Cardiac fibroblast (primary cell): Measurements from ENCODE around the gene CDH12.

Experiments used
- DNase-seq, 2 donors: peaks; one replicate each; pipeline versions ENCODE4 v3.0.0 to v3.0.0-alpha.2; 2010; ENCODE audit warnings: low read depth in 2 of 2
- H3K4me3 ChIP-seq, 2 donors: replicated peaks in 1 of 2; 1 replicate in 1 of 2; 2 replicates in 1 of 2; pipeline ENCODE4 v1.5.1; 2011; ENCODE audit warnings: low read depth in 2 of 2, low read length in 2 of 2, mild to moderate bottlenecking in 2 of 2, moderate library complexity in 1 of 2
- TF ChIP-seq, protein P1 (sequence below): IDR thresholded peaks from one replicate; pipeline ENCODE4 v1.5.1; 2011; ENCODE audit warnings: low read depth, mild to moderate bottlenecking, low read length, inconsistent platforms

Gene CDH12

DNA sequence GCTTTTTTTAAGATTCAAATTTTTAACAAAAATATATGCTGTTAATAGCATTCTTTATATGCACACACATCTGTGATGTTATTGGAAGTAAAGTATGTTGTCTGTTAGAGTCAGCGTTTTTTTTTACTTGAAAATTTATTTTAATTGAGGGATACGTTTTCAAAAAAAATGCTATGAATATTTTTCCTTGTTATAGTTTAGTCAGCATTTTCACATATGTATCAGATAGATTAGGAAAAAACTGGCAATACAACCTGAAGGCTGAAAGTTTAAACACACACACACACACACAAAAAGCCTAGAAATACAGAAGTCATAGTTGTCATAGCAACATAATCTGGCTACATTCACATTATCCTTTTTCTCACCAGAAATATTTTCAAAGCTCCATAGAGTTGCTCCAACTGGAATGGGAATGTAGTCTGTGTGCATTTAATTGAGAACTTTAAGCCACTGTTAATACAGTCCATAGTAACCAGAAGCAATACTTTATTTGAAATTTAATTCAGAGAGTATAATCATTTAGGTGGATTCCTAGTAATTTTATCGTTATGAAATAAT is 116.6 kb downstream of the CDH12 start:
- no peak overlapping the region for H3K4me3 ChIP-seq
- no peak for DNase-seq
- TF ChIP-seq, protein P1, sequence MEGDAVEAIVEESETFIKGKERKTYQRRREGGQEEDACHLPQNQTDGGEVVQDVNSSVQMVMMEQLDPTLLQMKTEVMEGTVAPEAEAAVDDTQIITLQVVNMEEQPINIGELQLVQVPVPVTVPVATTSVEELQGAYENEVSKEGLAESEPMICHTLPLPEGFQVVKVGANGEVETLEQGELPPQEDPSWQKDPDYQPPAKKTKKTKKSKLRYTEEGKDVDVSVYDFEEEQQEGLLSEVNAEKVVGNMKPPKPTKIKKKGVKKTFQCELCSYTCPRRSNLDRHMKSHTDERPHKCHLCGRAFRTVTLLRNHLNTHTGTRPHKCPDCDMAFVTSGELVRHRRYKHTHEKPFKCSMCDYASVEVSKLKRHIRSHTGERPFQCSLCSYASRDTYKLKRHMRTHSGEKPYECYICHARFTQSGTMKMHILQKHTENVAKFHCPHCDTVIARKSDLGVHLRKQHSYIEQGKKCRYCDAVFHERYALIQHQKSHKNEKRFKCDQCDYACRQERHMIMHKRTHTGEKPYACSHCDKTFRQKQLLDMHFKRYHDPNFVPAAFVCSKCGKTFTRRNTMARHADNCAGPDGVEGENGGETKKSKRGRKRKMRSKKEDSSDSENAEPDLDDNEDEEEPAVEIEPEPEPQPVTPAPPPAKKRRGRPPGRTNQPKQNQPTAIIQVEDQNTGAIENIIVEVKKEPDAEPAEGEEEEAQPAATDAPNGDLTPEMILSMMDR: no peak

DNA sequence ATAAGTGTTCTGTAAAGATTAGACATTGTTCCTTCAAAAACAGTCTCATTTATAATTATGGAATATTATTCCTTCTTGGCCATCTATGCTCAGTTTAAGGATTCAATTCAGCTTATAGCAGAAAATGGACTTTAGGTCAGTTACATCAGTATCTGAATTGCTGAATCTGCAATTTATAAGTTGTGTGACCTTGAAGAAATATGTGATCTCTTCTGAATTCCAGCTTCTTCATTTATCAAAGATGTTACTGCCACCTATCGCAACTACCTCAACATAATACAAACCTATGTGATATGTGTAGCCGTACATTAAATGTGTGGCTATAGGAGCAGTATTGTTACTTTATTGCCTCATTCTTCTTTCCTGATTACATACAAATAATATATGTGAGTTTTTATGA is 118.2 kb downstream of the CDH12 start:
- DNase-seq: no peak
- TF ChIP-seq, protein P1: no peak
- no peak overlapping the region for H3K4me3 ChIP-seq

DNA sequence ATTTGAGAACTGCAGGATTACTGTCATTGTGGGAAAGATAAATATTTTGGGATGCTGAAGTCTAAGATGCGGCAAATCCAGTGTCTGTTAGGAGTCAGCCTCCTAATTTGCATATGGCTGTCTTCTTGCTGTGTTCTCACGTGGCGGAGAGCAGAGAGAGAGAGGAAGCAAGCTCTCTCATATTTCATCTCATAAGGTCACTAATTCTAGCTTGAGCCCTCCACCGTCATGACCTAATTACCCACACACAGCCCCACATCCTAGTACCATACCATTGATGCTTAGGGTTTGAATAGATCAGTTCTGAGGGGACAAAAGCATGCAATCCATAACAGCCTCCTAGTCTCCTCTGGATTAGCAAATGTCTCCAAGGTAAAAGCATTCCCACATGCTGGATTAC is 124.5 kb downstream of the CDH12 start:
- TF ChIP-seq, protein P1: no peak
- DNase-seq: no peak
- no peak overlapping the region for H3K4me3 ChIP-seq

DNA sequence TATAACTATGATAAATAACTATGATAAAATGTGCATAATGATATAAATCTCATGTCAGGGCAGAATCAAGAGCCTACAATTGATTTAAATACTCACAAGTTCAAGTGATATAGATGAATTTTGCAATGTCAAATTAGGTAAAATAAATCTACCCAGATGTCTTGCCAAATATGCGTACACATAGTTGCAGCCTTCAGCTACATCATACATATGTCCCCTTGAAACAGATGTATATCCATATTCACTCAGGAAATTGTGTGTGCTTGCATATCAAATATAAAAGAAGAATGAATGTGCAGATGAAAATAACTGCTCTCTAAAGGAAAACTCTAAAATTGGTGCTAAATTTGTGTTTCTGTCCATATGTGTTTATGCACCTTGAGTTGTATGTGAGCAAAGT is 130.7 kb downstream of the CDH12 start:
- TF ChIP-seq, protein P1: no peak
- no peak for DNase-seq
- no peak overlapping the region for H3K4me3 ChIP-seq

DNA sequence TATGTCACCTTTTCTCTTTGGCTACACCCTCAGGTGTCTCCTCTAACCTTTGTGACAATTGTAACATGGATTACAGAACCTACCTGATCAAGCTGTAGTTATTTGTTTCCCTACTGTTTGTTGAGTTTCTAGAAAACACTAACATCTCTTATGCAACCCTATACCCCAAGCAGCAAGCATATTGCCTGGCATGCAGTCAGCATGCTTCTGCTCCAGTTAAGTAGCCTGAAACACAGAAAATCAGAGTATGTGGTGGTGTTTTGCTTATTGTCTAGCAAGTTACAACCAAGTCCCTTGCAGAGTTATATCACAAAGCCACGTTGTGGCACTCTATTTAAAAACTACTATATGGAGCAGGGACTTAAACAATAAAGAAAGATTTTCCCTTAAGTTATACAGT is 131.1 kb downstream of the CDH12 start:
- DNase-seq: no peak
- no peak overlapping the region for H3K4me3 ChIP-seq
- TF ChIP-seq, protein P1: no peak

DNA sequence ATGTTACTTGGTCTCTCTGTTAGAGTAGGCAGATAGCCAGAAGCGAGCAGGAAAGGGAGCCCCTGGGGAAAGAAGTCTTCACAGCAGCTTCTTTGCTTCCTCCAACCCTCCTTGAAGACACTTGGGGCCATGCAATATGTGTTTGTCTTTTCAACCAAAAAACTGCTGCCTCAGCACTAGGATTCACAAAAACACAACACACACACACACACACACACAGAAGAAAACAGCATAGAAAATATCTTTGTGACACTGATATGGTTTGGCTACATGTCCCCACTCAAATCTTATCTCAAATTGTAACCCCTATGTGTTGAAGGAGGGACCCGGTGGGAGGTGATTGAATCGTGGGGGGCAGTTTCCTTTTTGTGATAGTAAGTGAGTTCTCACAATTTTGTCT is 133.3 kb downstream of the CDH12 start:
- no peak overlapping the region for H3K4me3 ChIP-seq
- TF ChIP-seq, protein P1: no peak
- no peak for DNase-seq

DNA sequence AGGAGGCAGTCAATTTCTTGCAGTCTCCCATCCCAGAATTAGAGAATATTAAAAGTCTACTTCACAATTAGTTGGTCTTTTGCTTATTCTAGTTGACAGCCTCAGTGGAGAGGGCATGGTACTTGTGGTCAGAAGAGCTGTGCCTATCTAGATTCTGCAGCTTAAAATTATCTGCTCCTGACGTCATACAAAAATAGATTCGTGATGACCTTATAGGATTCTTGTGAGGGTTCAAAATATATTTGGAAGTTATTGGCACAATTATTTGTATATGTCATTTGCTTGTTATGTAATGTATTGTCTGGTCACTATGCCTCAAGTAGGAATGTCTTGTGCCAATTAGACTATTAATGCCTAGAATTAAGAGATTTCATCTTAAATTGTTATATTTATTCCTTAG is 142.5 kb downstream of the CDH12 start:
- DNase-seq: no peak
- TF ChIP-seq, protein P1: no peak
- no peak overlapping the region for H3K4me3 ChIP-seq
